NCI-H2171 treated with DMSO at 0.1 percent for 48 hours (cell line): ENCODE results near the gene POU6F2.
"Not testable (repeated sequence)": the region's sequence is repeated elsewhere in the genome, so short reads cannot be mapped to it uniquely, and the experiment has no call there.

Experiments used
- DNase-seq: peaks from one replicate; lab custom pipeline; 2025; lab: John Stamatoyannopoulos, UW

The POU6F2 gene

GRCh38 chr7:39186671-39187070 is 209.0 kb downstream of the POU6F2 start:
- DNase-seq, result no peak

GRCh38 chr7:39187130-39187529 is 209.4 kb downstream of the POU6F2 start:
- DNase-seq, result no peak

GRCh38 chr7:39192476-39192875 is 214.8 kb downstream of the POU6F2 start:
- no peak for DNase-seq

GRCh38 chr7:39194388-39194787 is 216.7 kb downstream of the POU6F2 start:
- not testable (repeated sequence) for DNase-seq

- no peak for DNase-seq
These were observed 218.3 kb downstream of the POU6F2 start for GRCh38 chr7:39195967-39196366.

GRCh38 chr7:39197831-39198230 is 220.1 kb downstream of the POU6F2 start:
- DNase-seq, result no peak

- no peak for DNase-seq
These were observed 220.8 kb downstream of the POU6F2 start for GRCh38 chr7:39198556-39198955.

GRCh38 chr7:39199006-39199405 is 221.3 kb downstream of the POU6F2 start:
- DNase-seq, result no peak

- DNase-seq, result no peak
These were observed 222.2 kb downstream of the POU6F2 start for GRCh38 chr7:39199951-39200350.

GRCh38 chr7:39202041-39202440 is 224.3 kb downstream of the POU6F2 start:
- DNase-seq, result no peak

- DNase-seq, result no peak
These were observed 232.7 kb downstream of the POU6F2 start for GRCh38 chr7:39210362-39210761.

- DNase-seq, result no peak
These were observed 233.9 kb downstream of the POU6F2 start for GRCh38 chr7:39211581-39211980.

GRCh38 chr7:39212876-39213275 is 235.2 kb downstream of the POU6F2 start:
- peak; percentile 12 for DNase-seq

- no peak for DNase-seq
These were observed 240.1 kb downstream of the POU6F2 start for GRCh38 chr7:39217783-39218182.

- DNase-seq, result no peak
These were observed 242.2 kb downstream of the POU6F2 start for GRCh38 chr7:39219869-39220268.

GRCh38 chr7:39221901-39222300 is 244.2 kb downstream of the POU6F2 start:
- DNase-seq, result no peak

GRCh38 chr7:39228946-39229345 is 251.2 kb downstream of the POU6F2 start:
- DNase-seq, result no peak

- peak; percentile 7 for DNase-seq
These were observed 256.3 kb downstream of the POU6F2 start for GRCh38 chr7:39233851-39234529.

- peak; percentile 51 for DNase-seq
These were observed 260.6 kb downstream of the POU6F2 start for GRCh38 chr7:39238234-39238869.

GRCh38 chr7:39240864-39241263 is 263.2 kb downstream of the POU6F2 start:
- DNase-seq, result no peak

GRCh38 chr7:39247576-39247975 is 269.9 kb downstream of the POU6F2 start:
- DNase-seq, result no peak

- no peak for DNase-seq
These were observed 270.5 kb downstream of the POU6F2 start for GRCh38 chr7:39248041-39248691.

- no peak for DNase-seq
These were observed 271.0 kb downstream of the POU6F2 start for GRCh38 chr7:39248692-39249090.
